Activated CD4-positive, alpha-beta T cell treated with anti-CD3 and anti-CD28 coated beads, Interleukin-2, amount 50 U/mL, for 24 hours (primary cell): ENCODE results near the gene ATG7.
"Not testable (repeated sequence)": the region's sequence is repeated elsewhere in the genome, so short reads cannot be mapped to it uniquely, and the experiment has no call there.

ENCODE experiments used
- DNase-seq, 2 donors: peaks; one replicate each; pipeline ENCODE4 v3.0.0-alpha.2; 2020; ENCODE audit warnings: low read depth in 1 of 2, low spot score in 1 of 2

ATG7 gene

DNA sequence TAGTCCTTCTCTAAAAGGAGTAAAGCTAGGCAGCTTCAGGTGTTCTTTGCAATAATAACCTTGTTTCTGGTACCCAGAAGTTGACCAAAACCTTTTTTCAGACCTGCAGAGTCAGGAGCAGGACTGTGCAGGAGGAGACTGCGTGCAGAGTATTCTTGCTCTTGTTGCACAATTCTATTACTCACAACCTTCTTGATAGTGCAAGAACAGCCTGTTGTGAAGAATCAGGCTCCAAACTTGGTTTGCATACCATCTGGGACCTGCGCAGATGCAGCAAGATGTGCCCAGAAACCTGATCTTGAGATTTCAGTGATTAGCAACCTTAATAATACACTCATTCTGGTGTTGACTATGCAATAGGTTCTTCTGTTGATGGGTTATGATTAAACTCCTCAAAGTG, 111.9 kb downstream of the ATG7 start:
- DNase-seq = no peak

DNA sequence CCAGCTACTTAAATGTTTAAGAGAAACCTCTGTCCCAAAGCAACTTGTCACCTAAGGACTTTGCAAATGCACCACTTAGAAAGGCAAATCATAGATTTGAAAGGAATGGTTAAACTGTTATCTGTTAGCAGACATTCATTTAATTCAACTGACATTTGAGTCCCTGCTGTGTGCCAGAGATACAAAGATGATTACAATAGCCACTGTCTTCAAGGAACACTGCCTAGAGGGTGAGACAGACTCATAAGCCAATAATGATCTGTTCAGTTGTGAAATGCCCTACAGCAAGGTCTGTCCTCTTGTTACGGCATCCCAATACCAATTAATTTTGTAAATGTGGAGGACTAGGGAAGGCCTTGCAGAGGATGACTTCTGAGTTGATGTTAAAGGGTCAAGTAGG, 113.1 kb downstream of the ATG7 start:
- DNase-seq = no peak

- DNase-seq = no peak
Measured at GRCh38 chr3:11385891-11386290, 113.7 kb downstream of the ATG7 start.

DNA sequence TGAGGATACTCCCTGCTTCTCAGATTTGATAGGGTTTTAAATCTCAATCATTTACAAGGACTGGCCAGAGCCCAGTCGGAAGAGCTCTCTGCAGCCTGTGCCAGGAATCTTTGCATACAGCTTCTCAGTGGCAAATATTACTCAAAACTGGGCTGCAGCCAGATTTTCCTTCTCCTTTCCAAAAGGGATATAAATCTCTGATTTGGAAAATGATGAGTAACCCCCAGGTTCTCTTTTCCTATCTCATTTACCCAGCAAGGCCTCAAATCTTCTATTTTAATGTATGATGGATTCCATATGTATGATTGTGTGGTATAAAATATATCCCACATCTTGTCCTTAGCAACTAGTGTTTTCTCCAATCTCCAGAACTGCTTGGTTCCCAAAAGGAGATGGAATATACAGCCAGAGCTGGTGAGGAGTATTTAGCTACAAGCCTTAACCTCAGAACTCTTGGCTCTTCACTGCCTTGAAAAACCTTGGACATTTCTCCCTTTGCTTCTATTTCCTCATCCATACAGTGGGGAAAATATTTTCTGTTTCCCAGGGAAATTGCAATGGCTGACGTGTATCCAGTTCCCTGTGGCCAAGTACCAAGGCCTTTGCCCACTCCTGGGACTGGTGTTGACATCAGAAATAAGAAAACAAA, 114.4 kb downstream of the ATG7 start:
- DNase-seq = no peak

DNA sequence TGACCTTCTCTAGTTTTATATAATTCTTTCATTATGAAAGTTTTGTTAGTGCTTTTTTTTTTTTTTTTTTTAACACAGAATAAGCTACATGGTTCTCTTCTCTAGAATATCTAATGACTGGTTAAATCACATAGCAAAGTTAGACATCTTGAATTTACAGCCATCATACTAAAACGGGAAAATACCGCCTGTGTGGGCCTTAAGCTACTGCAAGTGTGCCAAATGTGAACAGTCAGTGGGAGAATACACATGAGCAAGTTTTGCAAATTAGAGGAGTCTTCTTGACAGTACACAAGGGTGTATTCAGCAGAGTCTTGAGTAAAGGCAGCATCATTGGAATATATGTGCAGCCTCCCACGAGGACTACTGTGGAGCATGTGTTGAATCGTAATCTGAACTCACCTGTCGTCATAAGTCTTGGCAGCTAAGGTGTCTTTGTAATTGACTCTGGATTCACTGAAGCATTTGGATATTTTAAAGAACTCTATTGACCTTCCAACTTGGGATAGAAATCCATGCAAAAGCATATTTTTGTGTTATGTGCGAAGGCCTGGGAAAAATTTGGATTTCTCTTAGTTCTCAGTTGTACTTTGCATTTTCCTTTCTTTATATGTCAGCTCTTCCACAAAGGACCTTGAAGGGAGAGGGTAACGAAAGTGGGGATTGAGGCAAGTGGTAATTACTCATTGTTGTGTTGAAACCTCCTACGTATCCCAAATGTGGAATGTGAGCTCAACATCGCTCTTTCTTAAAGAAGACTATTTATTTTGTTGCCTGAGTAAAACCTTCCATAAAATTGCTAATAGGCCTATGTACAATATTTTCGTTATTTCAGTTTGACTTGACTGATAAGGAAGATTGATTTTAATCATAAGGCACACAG, 117.4 kb downstream of the ATG7 start:
- DNase-seq = no peak

GRCh38 chr3:11390411-11391131, 118.4 kb downstream of the ATG7 start:
- DNase-seq = no peak

- no peak for DNase-seq
Measured at GRCh38 chr3:11391174-11391879, 119.1 kb downstream of the ATG7 start.

DNA sequence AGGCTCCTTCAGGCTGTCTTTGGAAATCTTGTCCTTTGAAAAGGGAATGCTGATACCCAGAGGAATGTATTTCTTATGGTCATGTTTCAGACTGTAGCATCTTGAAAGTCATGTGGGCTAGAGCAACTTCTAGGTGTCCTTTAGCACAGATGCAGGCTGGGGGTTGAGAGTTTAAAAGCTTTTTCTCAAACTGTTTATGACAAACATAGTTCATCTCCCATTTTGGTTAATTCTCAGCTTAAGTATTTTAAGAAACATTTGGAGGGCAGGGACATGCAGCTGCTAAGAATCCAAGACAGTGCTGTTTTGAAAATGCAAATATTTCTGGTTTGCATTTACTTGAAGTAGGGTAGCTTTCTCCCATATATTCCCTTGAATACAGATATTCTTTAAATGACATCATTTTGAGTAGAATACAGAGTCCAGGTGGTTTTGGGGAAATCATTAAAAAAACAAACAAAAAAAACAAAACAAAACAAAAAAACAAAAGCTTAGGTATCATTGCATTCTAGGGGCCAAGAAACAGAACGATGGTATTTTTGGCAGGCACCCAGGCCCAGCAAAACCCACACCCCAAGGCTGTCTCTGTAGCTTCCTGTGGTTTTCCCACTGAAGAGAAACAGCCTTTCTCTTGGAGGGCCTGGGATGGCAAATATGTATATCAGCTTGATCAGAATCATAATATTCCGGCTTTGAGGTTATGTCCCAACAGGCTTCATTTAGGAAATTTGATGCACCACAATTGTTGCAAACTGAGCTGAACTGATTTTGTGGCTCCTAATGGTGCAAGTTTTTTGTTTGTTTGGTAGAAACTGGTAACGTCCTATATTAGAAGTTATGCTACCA, 120.0 kb downstream of the ATG7 start:
- no peak for DNase-seq

DNA sequence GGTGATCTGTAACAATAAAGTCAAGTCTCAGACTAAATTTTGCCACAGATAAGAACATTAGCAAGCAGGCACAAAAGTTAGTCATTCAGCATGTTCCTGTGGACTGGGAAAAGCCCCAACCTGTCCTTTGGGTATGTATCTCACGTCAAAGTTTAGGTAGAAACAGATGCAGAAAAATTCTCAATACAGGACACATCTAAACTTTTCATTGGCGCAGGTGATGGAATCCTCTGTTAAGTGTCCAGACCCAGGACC, 120.6 kb downstream of the ATG7 start:
- no peak for DNase-seq

- no peak for DNase-seq
Measured at GRCh38 chr3:11393401-11393800, 121.2 kb downstream of the ATG7 start.

GRCh38 chr3:11394392-11394791, 122.2 kb downstream of the ATG7 start:
- no peak for DNase-seq

DNA sequence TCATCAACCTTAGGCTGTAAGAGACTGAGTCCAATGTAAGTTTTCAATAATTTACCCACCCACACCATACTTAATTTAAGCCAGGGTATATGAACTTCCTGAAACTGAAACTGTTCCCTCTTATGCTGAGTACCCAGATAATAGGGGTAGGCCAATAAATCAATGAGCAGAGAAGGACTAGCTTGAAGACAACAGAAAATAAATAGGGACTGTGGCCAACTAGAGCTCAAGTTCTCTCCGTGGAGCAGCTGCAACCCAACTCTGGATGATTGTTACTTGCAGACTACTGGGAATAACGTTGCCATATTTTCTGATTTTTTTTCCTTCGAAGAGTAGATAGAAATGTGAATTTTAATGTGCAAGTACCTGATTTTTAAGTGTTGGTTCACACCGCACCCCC, 128.0 kb downstream of the ATG7 start:
- DNase-seq = no peak

DNA sequence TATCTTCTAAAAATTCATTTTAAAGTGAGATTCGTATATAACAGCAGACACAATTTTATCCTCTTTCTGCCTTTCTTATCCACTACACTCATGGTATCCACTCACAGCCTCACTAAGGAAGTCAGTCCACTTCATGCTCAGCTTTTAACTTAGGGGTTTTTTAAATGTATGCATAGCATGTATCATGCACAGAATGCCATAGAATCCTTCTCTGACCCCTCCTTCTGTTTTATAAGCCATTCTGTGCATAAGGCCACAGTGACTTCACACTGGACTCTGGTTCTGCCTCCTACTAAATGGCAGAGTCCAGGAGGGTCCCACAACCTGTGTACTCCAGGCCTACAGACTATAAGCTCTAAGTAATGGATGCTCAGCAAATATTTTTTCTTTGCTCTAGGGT, 129.2 kb downstream of the ATG7 start:
- no peak for DNase-seq

DNA sequence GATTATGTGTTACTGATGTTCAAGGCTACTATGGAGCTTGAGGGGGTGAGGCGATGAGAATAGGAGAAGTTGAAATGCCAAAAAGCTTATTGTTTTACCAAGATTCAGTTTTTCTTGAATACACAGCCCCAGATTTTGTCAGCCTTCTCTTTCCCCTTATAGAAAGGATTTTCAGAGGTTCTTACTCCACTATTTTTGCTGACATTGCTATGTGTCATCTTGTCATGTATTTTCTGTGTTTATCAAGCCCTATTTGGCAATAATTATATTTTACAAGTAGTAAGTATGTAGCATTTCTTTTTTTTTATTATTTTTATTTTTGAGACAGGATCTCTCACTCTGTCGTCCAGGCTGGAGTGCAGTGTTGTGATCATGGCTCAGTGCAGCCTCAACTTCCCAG, 133.1 kb downstream of the ATG7 start:
- DNase-seq = no peak

DNA sequence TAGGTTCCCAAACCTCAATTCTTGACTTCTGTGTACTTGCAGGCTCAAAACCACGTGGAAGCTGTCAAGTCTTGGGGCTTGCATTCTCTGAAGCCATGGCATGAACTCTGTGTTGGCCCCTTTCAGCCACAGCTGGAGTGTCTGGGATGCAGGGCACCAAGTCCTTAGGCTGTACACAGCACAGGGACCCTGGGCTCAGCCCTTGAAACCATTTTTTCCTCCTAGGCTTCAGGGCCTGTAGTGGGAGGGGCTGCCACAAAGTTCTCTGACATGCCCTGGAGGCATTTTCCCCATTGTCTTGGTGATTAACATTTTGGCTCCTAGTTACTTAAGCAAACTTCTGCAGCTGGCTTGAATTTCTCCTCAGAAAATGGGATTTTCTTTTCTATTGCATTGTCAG, 135.4 kb downstream of the ATG7 start:
- DNase-seq = no peak

- not testable (repeated sequence) for DNase-seq
Measured at GRCh38 chr3:11408324-11408859, 136.2 kb downstream of the ATG7 start.

- DNase-seq = no peak
Measured at GRCh38 chr3:11410564-11410963, 138.4 kb downstream of the ATG7 start.

GRCh38 chr3:11411956-11412355, 139.8 kb downstream of the ATG7 start:
- DNase-seq = no peak

DNA sequence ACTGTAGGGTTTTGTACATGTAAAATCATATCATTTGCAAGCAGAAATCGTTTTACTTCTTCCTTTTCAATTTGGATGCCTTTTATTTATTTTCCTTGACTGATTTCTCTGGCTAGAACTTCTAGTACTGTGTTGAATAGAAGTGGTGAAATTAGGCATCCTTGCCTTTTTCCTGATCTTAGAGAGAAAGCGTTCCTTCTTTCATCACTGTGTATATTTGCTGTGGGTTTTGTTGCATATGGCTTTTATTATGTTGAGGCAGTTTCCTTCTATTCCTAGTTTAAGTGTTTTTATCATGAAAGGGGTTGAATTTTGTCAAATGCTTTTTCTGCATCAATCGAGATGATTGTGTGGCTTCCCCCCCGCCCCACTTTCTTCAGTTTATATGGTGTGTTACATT, 140.9 kb downstream of the ATG7 start:
- no peak for DNase-seq

DNA sequence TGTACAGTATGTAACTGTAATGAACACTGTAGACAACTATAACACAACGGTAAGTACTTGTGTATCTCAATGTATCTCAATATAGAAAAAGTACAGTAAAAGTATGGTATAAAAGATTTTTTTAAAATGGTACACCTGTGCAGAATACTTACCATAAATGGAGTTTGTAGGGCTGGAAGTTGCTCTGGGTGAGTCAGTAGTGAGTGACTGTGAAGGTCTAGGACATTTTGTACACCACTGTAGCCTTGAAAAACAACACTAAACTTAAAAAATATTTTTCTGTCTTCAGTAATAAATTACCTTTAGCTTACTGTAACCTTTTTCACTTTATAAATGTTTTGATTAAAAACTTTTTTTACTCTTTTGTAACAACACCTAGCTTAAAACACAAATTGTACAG, 142.9 kb downstream of the ATG7 start:
- no peak for DNase-seq

DNA sequence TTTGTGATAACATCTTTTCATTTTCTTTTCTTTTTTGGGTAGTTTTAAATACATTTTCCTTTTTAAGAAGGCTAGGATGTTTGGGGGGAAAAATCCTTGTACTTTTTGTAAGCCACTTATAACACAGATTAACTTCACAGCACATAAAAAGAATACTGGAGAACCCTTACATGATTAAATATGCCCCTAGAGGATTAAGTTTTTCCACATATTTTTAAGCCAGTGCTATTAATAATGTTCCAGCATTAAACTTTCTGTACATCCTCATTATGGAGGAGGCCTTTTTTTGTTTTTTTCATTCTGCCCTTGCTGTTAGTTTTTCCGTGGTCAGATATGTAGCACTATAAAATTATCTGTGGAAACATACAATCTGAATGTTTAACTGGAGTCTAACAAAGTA, 147.9 kb downstream of the ATG7 start:
- DNase-seq = no peak
